Measurements from ENCODE around the gene GBX1. TPM values are rescaled to one million over a fixed set of nuclear protein-coding genes. Genes with fewer than 3 reads are reported as not detected.

GBX1 gene
- not detected for total RNA-seq
- long read RNA-seq, result 0 reads

DNA sequence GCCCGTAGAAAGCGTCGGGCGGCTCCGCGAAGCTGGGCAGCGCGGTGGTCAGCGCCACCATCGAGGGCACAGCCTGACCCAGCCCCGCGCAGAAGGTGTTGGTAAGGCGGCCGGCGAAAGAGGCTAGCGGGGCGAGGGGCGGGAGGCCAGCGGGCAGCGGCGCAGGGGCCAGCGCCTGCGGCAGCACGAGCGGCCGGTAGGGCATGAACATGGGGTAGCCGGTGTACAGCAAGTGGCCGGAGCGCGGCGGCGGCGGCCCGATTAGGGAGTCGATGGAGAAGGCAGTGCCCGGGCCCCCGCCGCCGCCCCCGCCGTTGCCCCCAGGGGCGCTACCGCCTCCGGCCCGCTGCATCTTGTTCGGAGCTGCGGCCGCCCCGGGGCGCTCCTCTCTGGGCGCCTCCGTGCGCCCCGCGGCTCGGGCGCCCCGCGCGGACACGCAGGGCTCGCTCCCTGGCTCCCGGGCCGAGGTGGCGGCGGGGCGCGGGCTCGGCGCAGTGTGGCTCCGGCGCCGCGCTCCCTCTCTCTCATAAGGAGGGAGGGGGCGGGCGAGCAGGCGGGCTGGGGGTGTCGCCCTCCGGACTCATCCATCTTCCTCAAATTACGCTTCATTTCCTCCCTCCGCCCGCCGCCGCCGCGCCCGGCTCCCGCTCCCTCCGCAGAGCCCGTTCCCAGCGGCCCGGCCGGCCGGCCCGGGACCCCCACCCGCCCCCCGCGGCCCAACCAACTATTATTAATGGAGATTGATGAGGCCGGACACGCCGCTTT lies at the start of gene GBX1:
Gene GBX1, minus strand, starts transcription at position 498 of the 765 bp plus-strand sequence. Its CDS starts 146 bp downstream, at position 352.
- no peaks in the 10 kb centered on the region for H3K36me3 ChIP-seq
- no peaks in the 10 kb centered on the region for H3K9me3 ChIP-seq
- peaks cover 0 to 16% (median 4%) of the 10 kb centered on the region in 4 donors for H3K4me1 ChIP-seq
- ATAC-seq, result peak; percentile 29 to 47 (median 44)
- peak within 1 kb of the TSS; percentile 26 to 42 (median 29) for H3K4me3 ChIP-seq
- H3K27me3 ChIP-seq, result peaks cover 0 to 18% of the 10 kb centered on the region in 2 donors
- no peak for TF ChIP-seq CTCF (IDR thresholded peaks at IDR 0.05)
- TF ChIP-seq POLR2A (IDR thresholded peaks at IDR 0.05), result no peak
- peak in 1 of 3 donors; percentile 41 for DNase-seq
- 0% methylated on average over 7 of the region's 101 CpGs for WGBS (ENCODE audit: insufficient coverage, low coverage, low lambda C conversion rate, missing lambda C conversion rate)
- no peak within 1 kb of the TSS for H3K27ac ChIP-seq
- intact Hi-C loops (cut with DNase I), result no loop called here

- Histone ChIP-seq H3K27me3 (no peaks in the 10 kb centered on the region), H3K4me3 (no peak overlapping the region), H3K9me3 (no peaks in the 10 kb centered on the region), H3K4me1 (no peaks in the 10 kb centered on the region), H3K36me3 (peaks cover 0 to 67% (median 26%) of the 10 kb centered on the region in 4 donors), H3K27ac (no peak overlapping the region)
- TF ChIP-seq CTCF (IDR thresholded peaks at IDR 0.05), result no peak
- TF ChIP-seq POLR2A (IDR thresholded peaks at IDR 0.05), result no peak
- no peak for DNase-seq
- 92% methylated on average over 4 of the region's 5 CpGs for WGBS (ENCODE audit: insufficient coverage, low coverage, low lambda C conversion rate, missing lambda C conversion rate)
- intact Hi-C loops (cut with DNase I), result no loop called here
- no peak for ATAC-seq
These were observed 47.9 kb upstream of the GBX1 start for GRCh38 chr7:151215396-151215795.

DNA sequence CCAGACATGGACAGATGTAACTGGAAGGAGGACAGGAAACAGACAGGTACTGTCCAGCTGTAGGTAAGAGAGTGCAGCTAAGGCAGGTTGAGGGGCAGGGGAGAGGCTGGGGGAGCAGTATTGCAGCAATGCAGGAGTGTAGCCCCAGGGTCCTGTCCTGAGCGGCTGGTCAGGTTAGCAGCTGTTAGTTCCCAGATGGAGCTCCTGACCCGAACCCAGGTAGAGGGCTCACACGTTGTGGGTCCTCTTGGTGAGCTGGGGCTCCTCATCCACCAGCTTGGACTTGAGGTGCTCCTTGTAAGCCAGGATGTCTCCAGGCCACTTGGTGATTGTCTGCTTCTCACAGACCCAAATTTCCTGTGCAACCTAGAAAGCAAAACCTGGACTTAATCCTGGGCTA lies 46.3 kb upstream of the GBX1 start:
- DNase-seq (no peak), ATAC-seq (no peak)
- Histone ChIP-seq H3K27me3 (no peaks in the 10 kb centered on the region), H3K27ac (no peak overlapping the region), H3K36me3 (peaks cover 0 to 56% (median 21%) of the 10 kb centered on the region in 4 donors), H3K4me1 (no peaks in the 10 kb centered on the region), H3K9me3 (no peaks in the 10 kb centered on the region), H3K4me3 (no peak overlapping the region)
- WGBS (ENCODE audit: insufficient coverage, low coverage, low lambda C conversion rate, missing lambda C conversion rate), result no CpG with 5 or more reads among the region's 3 CpGs
- TF ChIP-seq CTCF (IDR thresholded peaks at IDR 0.05) (no peak), POLR2A (IDR thresholded peaks at IDR 0.05) (no peak)
- intact Hi-C loops (cut with DNase I), result no loop called here

GRCh38 chr7:151212626-151213025 lies 45.1 kb upstream of the GBX1 start:
- Histone ChIP-seq H3K4me1 (no peaks in the 10 kb centered on the region), H3K27me3 (no peaks in the 10 kb centered on the region), H3K9me3 (no peaks in the 10 kb centered on the region), H3K27ac (no peak overlapping the region), H3K4me3 (no peak overlapping the region), H3K36me3 (peaks cover 0 to 44% (median 15%) of the 10 kb centered on the region in 4 donors)
- no peak for DNase-seq
- TF ChIP-seq POLR2A (IDR thresholded peaks at IDR 0.05) (no peak), CTCF (IDR thresholded peaks at IDR 0.05) (no peak)
- 85% methylated on average over 5 of the region's 5 CpGs for WGBS (ENCODE audit: insufficient coverage, low coverage, low lambda C conversion rate, missing lambda C conversion rate)
- intact Hi-C loops (cut with DNase I), result no loop called here
- ATAC-seq, result no peak

All from right lobe of liver (tissue), 6 donors.